NT2/D1 (cell line): ENCODE data around the gene OTUB2.

Experiments used
- DNase-seq: peaks from one replicate; pipeline ENCODE4 v3.0.0-alpha.2; 2011; ENCODE audit warnings: low read depth, low spot score
- H3K27me3 ChIP-seq: 2 replicates; pipeline ENCODE4 v1.6.0; 2011; ENCODE audit warnings: mild to moderate bottlenecking; ENCODE audit not compliant: insufficient read length, insufficient read depth
- H3K36me3 ChIP-seq: 2 replicates; pipeline ENCODE4 v1.6.1; 2011; ENCODE audit warnings: mild to moderate bottlenecking, low read length, mixed read lengths; ENCODE audit not compliant: insufficient read depth, insufficient read length
- H3K4me1 ChIP-seq: 2 replicates; pipeline ENCODE4 v1.5.1; 2011; ENCODE audit not compliant: insufficient read depth, insufficient read length
- H3K4me3 ChIP-seq: 2 replicates; pipeline ENCODE4 v1.5.1; 2011; ENCODE audit warnings: low read depth; ENCODE audit not compliant: insufficient read length
- H3K9ac ChIP-seq: 2 replicates; pipeline ENCODE4 v1.6.0; 2011; ENCODE audit warnings: low read depth; ENCODE audit not compliant: insufficient read length
- H3K9me3 ChIP-seq: 2 replicates; pipeline ENCODE4 v1.5.1; 2011; ENCODE audit warnings: mild to moderate bottlenecking, low read length; ENCODE audit not compliant: insufficient read depth
- SUZ12 ChIP-seq: IDR thresholded peaks from 2 replicates; pipeline ENCODE4 v1.6.1; 2011; ENCODE audit not compliant: insufficient read length, insufficient read depth; ENCODE audit errors: extremely low read depth
- YY1 ChIP-seq: IDR thresholded peaks from 2 replicates; pipeline ENCODE4 v1.6.1; 2011; ENCODE audit not compliant: insufficient read length, insufficient read depth
- ZNF274 ChIP-seq: IDR thresholded peaks from 2 replicates; pipeline ENCODE4 v1.6.1; 2011; ENCODE audit warnings: mild to moderate bottlenecking, low read depth, low read length

OTUB2 gene

DNA sequence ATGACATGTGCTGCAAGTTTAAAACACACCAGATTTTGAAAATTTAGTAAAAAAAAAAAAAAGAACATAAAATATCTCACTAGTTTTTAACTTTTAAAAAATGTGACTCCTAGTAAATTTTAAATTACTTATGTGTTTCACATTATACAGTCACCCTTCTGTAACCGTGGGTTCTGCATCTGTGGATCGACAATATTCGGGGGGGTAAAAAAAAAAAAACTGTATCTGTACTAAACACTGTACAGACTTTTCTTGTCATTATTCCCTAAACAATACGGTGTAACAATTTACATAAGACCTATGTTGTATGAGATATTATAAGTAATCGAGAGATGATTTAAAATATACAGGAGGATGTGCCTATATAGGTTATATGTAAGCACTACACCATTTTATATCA is 51.7 kb downstream of the OTUB2 start:
- H3K27me3 ChIP-seq: no peaks in the 10 kb centered on the region
- no peak overlapping the region for H3K4me3 ChIP-seq
- peaks cover 32% of the 10 kb centered on the region for H3K9me3 ChIP-seq
- H3K4me1 ChIP-seq: no peaks in the 10 kb centered on the region
- H3K36me3 ChIP-seq: peaks cover 28% of the 10 kb centered on the region
- TF ChIP-seq YY1 (no peak), SUZ12 (no peak), ZNF274 (no peak)
- no peak overlapping the region for H3K9ac ChIP-seq
- no peak for DNase-seq

DNA sequence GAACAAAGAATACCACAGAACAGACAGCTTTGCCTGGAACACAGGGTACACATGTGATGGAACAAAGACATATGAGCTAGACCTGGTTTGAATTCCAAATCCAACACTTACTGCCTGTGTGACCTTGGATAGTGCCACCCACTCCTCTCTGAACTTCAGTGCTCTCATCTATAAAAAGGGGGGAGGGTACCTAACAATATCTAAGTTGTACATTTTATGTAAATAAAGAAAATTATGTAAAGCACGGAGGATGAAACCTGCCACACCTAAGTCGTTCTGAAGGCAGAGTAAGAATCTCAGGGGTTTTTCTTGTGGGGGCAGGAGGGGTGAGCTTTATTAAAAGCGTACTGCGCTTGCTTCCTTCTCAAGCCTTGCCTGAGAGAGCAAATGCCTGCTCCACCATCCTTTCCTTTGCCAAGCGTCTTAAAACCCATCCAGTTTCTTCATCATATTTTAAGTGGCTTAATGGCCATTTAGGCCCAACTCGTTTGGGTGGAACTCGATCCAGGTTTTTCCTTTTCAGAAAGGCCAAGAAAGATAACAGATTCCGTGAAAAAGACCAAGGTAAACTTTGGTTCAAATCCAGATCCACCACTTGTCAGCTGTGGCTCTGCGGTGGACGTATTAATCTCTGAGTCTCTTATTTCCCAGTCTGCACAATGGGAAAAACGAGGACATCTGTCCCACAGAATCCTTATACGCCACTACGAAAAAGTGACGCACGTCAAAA is 53.9 kb downstream of the OTUB2 start:
- no peaks in the 10 kb centered on the region for H3K4me1 ChIP-seq
- TF ChIP-seq YY1: no peak
- no peak for TF ChIP-seq SUZ12
- TF ChIP-seq ZNF274: no peak
- H3K36me3 ChIP-seq: peaks cover 31% of the 10 kb centered on the region
- peaks cover 20% of the 10 kb centered on the region for H3K9me3 ChIP-seq
- H3K27me3 ChIP-seq: no peaks in the 10 kb centered on the region
- peak overlapping the region; percentile 93 for H3K9ac ChIP-seq
- no peak for DNase-seq
- H3K4me3 ChIP-seq: peak overlapping the region; percentile 96

DNA sequence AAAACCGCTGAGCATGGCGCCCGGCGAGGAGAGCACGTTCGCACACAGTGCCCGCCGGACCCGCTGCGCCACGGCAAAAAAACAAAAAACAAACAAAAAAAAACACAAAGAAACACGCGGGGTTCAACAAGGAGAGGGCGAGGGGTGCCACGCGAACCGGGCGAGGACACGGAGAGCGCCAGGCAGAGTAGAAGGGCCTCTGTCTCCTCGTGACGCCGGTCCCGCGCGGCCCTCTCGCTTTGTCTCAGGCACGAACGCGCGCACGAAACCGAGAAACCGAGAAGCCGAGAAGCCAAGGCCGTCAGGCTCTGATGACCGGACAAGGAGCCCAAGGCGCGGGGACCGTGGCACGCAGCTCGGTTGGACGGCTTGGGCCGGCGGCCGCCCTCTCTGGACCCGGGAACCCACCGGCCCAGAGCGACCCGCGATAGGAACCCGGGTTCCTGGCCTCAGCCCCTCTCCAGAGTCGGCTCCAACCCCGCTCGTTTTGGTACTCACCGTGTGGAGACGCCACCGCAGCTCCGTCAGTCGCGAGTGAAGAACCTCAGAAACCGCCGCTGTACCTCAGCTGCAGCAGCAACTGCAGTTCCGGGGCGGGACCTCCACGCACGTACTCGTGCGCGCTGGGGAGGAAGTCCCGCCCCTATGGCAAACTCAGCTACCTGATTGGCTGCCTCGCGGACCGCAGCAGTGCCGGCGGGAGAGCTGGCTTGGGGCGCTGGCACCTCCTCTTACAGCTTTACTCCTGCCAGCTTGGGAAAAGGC is 54.7 kb downstream of the OTUB2 start, which contains the start of the genes DDX24 and IFI27L1:
Gene DDX24 (minus strand): TSS at position 582 of the 765 bp plus-strand sequence. CDS start 1,460 bp downstream, outside the sequence.
Gene IFI27L1 (plus strand): TSS at position 690 of the 765 bp plus-strand sequence. CDS start 15,628 bp downstream, outside the sequence.
- H3K9ac ChIP-seq: peak within 1 kb of the TSS; percentile 93
- H3K4me3 ChIP-seq: peak within 1 kb of the TSS; percentile 96
- H3K4me1 ChIP-seq: no peaks in the 10 kb centered on the region
- DNase-seq: peak; percentile 76
- H3K36me3 ChIP-seq: peaks cover 32% of the 10 kb centered on the region
- H3K27me3 ChIP-seq: no peaks in the 10 kb centered on the region
- peaks cover 13% of the 10 kb centered on the region for H3K9me3 ChIP-seq
- TF ChIP-seq YY1 (no peak), ZNF274 (no peak)

DNA sequence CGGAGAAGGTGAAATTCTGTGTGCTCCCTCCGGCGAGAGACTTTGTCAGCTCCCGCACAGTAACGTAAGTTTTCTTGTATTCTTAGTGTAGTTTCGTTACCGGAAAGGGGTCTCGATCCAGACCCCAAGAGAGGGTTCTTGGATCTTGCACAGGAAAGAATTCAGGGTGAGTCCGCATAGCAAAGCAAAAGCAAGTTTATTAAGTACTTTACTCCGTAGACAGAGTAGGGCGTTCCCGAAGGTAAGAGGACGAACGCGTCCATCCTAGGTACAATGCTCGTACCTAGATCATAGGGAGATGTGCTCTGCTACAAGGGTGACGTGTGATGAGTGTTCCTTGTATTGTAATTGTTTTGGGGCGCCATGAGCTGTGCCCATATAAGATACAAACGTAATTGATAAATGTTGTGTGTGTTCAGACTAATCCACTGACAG is 55.3 kb downstream of the OTUB2 start:
- no peak for TF ChIP-seq ZNF274
- no peak for TF ChIP-seq YY1
- TF ChIP-seq SUZ12: no peak
- peak overlapping the region; percentile 96 for H3K4me3 ChIP-seq
- peak overlapping the region; percentile 93 for H3K9ac ChIP-seq
- no peaks in the 10 kb centered on the region for H3K27me3 ChIP-seq
- H3K9me3 ChIP-seq: peaks cover 7% of the 10 kb centered on the region
- peaks cover 32% of the 10 kb centered on the region for H3K36me3 ChIP-seq
- H3K4me1 ChIP-seq: no peaks in the 10 kb centered on the region
- DNase-seq: no peak

DNA sequence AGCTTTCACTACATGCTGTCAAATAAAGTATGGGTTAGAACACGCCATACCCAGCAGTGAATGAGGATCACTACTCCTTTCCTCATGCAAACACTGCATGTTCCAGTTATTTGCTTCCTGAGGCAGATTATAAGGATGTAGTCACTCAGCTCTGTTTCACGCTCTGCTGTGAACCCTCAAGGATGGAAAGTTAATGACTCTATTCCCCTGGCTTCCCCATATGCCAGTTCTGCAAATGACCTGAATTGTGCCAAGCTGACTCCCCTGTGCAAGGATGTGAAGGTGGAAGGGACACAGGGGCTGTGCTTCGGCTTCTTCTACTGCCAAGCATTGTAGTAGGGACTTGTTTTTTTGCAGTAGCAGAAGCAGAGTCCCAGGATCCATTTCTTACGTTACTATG is 61.8 kb downstream of the OTUB2 start:
- H3K9me3 ChIP-seq: no peaks in the 10 kb centered on the region
- H3K27me3 ChIP-seq: no peaks in the 10 kb centered on the region
- DNase-seq: no peak
- H3K36me3 ChIP-seq: peaks cover 3% of the 10 kb centered on the region
- no peak overlapping the region for H3K9ac ChIP-seq
- no peak for TF ChIP-seq ZNF274
- no peak overlapping the region for H3K4me3 ChIP-seq
- H3K4me1 ChIP-seq: no peaks in the 10 kb centered on the region

DNA sequence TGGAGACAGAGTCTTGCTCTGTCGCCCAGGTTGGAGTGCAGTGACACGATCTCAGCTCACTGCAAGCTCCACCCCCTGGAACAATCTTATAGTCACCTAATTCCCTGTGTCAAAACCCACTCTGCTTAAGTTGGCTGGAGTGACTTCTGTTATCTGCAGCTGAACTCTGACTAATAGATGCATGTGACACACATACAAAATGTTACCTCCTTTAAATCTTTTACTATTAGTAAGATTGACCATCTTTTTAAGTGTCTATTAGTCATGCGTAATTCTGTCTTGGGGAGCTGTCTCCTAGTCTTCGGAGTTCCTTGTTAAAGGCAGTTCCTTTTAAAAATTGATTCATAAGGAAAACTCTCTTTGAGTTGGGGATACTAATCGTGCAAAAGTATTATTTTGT is 62.4 kb downstream of the OTUB2 start:
- H3K4me1 ChIP-seq: no peaks in the 10 kb centered on the region
- H3K9me3 ChIP-seq: no peaks in the 10 kb centered on the region
- no peaks in the 10 kb centered on the region for H3K27me3 ChIP-seq
- no peak for TF ChIP-seq ZNF274
- TF ChIP-seq YY1: no peak
- TF ChIP-seq SUZ12: no peak
- H3K36me3 ChIP-seq: peaks cover 3% of the 10 kb centered on the region
- DNase-seq: no peak
- no peak overlapping the region for H3K4me3 ChIP-seq
- H3K9ac ChIP-seq: no peak overlapping the region

DNA sequence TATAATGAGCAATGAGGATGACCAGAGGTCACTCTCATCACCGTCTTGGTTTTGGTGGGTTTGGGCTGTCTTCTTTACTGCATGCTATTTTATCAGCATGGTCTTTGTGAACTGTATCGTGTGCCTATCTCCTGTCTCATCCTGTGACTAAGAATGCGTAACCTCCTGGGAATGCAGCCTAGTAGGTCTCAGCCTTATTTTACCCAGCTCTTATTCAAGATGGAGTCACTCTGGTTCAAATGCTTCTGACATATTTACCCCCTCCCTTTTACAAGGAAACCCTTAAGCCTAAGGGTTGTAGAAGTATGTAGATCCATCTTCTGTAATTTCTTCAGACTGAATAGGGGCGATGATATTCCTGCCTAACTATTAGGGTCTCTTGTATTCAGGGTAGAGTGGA is 63.3 kb downstream of the OTUB2 start:
- Histone ChIP-seq H3K27me3 (no peaks in the 10 kb centered on the region), H3K36me3 (peaks cover 3% of the 10 kb centered on the region), H3K4me1 (no peaks in the 10 kb centered on the region), H3K9ac (no peak overlapping the region), H3K4me3 (no peak overlapping the region), H3K9me3 (no peaks in the 10 kb centered on the region)
- DNase-seq: no peak
- TF ChIP-seq SUZ12: no peak
- TF ChIP-seq ZNF274: no peak
- no peak for TF ChIP-seq YY1
